NCI-H2081 (cell line): ENCODE results near the gene KLK4.
"Not testable (repeated sequence)": the region's sequence is repeated elsewhere in the genome, so short reads cannot be mapped to it uniquely, and the experiment has no call there.

Source experiments
- DNase-seq, 2 experiments: peaks; one replicate each; lab custom pipeline; 2025; lab: John Stamatoyannopoulos, UW

KLK4 gene

GRCh38 chr19:50912727-50913716 is 1.8 kb upstream of the KLK4 start:
- no peak for DNase-seq

DNA sequence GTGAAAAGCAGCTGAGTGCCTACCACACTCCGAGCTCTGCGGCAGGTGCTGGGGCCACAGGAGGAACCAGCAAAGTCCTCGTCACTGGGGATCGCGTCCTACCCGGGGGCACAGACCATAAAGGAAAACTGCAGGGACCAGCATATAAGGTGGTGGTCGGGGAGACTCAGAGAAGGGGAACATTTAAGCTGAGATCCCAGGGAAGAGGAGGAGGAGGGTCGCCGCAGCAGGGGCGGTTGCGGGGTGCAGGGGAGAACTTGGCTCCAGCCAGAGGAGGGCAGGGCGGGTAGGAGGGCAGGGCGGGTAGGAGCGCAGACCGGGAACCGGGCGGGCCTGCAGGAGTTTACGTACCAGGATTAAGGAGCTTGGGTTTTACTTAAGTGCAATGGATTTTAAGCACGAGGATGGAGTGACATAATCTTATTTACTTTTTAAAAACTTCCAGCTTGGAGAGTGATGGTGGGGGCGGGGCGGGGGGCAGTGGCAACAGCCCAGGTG is 956 bp upstream of the KLK4 start:
- DNase-seq = no peak

DNA sequence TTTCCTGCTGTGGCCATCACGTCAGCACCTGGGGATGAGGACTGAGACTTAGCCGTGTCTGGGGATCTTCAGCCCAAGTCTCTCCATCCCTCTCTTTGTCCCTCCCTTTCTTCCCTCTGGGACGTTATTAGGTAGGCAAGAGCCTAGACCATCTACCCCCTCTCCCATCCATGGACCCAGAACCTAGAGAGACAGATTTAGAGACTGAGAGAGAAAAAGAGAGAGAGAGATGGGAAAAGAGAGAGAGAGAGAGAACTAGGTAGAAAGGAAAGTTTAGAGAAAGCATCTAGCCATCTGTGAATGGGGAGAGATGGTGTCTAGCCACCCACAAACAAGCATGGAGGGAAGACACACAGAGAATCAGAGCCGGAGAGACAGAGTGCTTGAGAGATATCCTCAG is 473 bp downstream of the KLK4 start:
- DNase-seq = no peak

- peak; percentile 55 to 57 for DNase-seq
These were observed 1.7 kb downstream of the KLK4 start for GRCh38 chr19:50909240-50910070.

DNA sequence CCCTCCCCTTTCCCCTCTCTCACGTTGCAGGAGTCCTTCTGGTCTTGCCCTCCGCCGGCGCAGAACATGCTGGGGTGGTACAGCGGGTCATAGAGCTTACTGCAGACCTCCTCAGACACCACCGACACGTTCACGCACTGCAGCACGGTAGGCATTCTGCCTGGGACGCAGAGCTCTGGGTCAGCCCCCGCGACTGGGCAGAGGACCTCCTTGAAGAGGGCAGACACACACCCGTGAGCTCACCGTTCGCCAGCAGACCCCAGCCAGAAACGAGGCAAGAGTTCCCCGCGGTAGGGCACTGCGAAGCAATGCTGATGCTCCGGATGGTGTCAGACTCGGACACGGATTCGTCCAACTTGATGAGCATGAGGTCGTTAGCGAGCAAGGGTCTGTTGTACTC is 2.9 kb downstream of the KLK4 start:
- no peak for DNase-seq

DNA sequence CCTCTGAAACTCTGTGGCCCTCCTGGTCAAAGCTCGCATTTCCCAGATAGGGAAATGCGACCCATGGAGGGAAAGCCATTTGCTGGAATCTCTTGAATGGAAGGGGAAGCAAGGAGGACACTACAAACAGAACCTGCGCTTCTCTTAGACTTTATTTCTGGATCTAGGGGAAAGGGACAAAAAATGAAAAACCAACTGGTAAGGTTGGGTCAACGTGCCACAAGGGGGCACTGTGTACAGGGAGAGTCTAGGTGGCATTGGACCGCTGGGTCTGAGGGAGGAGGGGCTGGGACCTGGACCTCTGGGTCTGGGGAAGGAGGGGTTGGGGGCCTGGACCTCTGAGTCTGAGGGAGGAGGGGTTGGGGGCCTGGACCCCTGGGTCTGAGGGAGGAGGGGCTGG is 5.0 kb downstream of the KLK4 start:
- DNase-seq = peak in 1 of 2 experiments; percentile 14

DNA sequence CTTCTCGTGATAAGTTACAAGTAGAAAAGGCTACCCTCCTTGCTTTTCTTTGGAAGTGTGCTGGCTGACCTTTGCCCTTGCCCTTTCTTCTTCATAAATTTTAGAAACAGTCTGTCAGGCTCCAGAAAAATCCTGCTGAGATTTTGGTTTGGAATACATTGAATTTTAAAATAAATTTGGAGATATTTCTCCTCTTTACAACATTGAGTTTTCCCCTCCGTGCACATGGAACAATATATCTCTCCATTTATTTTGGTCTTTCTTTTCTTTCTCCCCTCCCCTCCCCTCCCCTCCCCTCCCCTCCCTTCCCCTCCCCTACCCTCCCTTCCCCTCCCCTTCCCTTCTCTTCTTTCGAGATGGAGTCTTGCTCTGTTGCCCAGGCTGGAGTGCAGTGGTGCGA is 8.6 kb downstream of the KLK4 start:
- DNase-seq = no peak

GRCh38 chr19:50899569-50899968 is 11.6 kb downstream of the KLK4 start:
- DNase-seq = no peak

DNA sequence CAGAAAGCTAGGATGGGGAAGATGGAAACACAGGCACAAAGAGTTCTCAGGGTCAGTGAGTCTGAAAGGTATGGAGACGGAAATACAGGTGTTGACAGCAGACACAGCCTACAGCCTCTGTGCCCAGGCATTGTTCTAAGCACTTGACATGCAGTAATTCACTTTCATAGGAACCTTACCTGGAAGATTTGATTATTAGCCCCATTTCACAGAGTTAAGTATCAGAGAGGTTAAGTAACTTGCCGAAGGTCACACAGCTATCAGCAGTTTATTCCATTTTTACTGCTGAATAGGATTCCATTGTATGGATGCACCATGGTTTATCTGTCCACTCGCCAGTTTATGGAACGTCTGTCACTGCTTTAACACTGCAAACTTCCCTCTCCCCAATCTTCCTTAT is 13.2 kb downstream of the KLK4 start:
- DNase-seq = no peak

DNA sequence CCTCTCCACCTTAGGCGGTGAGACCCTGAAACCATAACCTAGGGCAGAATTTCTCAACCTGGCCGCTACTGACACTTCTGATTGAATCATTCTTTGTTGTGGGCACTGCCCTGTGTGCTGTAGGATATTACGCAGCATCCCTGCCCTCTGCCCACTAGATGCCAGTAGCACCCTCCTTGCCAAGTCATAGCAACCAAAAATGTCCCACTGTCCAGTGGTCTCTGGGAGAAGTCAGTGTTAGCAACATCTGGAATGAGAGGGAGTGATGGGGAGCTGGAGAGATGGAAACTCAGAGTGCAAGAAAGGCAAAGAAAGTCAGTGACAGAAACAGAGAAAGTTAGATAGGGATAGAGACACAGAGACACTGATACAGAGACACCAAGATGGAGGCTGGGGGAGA is 13.6 kb downstream of the KLK4 start:
- DNase-seq = no peak

- no peak for DNase-seq
These were observed 14.0 kb downstream of the KLK4 start for GRCh38 chr19:50897191-50897607.

DNA sequence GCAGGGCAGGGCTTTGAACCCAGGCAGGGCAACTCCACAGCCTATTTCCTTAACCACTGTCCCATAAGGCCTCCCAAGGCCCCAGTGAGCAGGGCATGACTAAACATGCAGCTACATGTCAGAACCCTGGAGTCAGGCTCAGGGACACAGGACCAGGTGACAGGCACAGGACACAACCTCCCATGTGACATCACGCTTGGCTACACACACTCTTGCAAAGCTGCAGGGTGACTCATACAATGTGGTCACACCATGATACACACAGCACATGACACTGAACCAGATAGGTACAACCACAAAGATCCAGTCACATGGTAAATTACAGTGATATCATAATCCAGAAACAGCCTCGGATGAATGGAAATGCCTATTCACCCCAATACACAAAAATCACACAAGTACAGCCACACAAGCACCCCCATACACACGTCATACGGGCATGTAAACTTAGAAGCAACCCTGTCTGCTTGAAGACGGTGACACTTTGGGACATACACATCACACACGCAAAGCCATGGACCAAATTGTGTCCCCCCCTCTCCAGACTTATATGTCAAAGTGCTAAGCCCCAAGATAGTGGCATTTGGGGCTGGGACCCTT is 14.5 kb downstream of the KLK4 start:
- DNase-seq = peak in 1 of 2 experiments; percentile 23

DNA sequence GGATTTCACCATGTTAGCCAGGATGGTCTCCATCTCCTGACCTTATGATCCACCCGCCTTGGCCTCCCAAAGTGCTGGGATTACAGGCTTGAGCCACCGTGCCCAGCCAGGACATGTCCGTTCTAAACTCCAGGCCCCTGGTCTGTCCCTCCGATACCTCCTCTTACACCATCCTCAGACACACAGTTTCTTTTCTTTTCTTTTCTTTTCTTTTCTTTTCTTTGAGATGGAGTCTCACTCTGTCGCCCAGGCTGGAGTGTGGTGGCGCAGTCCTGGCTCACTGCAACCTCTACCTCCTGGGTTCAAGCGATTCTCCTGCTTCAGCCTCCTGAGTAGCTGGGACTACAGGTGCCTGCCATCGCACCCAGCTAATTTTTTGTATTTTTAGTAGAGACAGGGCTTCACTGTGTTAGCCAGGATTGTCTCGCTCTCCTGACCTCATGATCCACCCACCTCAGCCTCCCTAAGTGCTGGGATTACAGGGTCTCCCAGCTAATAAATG is 15.1 kb downstream of the KLK4 start:
- DNase-seq = not testable (repeated sequence)

DNA sequence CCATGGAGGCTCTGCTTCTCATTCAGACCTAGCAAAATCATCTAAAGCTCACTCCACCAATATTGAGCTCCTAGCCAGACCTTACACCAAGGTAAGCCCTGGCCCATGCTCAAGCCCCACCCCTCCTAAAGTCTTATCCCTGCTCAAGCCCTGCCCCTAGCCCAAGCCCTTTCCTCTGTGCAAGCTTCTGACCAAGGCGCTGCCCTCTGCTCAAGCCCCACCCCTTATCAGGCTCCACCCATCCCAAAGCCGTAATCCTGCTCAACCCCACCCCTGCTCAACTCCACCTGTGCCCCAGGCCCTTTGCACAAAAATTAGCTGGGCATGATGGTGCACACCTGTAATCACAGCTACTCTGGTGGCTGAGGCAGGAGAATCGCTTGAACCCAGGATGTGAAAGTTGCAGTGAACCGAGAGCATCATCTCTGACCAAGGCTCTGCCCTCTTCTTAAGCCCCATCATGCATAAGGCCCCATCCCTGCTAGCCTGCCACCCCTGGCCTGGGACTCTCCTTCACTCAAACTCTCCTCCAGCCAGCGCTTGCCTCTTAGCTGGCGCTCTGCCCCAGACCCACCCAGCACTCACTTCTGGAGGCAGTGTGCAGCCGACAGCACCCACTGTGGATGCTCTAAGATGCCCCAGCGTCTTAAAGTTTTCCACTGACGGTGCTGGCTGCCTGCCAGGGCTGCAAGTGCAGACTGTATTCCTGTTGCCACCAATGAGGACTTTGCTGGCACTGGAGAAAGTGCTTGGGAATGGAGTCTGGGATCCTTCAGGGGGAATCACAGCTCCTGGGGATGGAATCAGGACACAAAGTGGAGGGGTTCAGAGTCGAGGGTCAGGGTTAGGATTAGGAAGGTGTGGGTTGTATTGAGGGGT is 16.5 kb downstream of the KLK4 start:
- no peak for DNase-seq

GRCh38 chr19:50893047-50893736 is 18.0 kb downstream of the KLK4 start:
- DNase-seq = no peak

- DNase-seq = no peak
These were observed 20.0 kb downstream of the KLK4 start for GRCh38 chr19:50891253-50891625.

DNA sequence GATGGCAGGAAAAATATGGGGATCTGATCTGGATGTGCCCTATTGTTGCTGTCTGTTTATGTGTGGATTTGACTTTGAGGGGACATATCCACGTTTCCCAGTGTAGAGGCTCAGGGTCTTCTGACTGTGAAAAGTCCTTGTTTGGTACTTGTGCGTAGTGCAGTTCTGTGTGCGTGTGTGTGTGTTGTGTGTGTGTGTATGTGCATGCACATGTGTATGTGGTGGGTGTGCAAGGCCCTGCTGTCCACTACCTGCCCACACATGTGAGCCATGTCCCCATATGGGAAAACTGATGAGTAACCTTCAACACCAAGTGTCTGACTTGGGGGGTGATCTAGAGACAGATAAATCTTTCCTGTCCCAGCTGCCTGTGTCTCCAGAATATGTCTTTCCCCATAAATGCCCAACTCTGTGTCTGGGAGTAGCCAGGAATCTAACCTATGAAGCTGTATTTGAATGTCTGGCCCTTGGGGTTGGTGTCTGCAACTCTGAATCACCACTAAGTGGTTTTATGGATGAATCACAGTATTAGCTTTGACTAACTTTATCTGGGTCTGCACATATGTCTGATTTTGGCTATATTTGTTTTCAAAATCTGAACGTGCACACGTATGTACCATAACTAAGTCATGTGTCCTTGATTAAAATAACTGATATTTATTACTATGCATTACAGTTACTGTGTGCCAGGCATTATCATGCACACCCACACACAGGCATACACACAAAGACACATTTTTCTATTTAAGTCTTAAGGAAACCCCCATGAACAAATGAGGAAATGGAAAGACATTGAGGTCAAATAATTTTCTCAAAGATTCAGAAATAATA is 20.6 kb downstream of the KLK4 start:
- DNase-seq = no peak

DNA sequence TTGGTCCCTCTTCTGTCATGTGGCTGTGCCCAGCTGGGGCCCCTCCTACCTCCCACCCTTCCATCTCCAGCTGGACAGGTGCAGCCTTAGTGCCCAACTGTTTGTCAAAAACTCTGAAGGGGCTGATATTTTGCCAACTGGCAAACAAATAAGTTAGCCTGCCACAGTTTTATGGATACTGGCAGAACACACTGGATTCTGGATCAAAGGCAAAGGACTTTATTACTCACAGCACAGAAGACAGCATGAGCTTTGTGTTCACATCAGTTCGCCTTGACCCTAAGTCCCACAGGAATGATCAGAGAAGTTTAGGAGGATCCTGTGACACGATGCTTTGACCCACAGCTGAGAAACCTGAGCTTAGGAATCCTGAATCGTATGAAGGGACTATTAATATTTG is 21.6 kb downstream of the KLK4 start:
- peak in 1 of 2 experiments; percentile 4 for DNase-seq

GRCh38 chr19:50882188-50882587 is 29.0 kb downstream of the KLK4 start:
- DNase-seq = no peak

DNA sequence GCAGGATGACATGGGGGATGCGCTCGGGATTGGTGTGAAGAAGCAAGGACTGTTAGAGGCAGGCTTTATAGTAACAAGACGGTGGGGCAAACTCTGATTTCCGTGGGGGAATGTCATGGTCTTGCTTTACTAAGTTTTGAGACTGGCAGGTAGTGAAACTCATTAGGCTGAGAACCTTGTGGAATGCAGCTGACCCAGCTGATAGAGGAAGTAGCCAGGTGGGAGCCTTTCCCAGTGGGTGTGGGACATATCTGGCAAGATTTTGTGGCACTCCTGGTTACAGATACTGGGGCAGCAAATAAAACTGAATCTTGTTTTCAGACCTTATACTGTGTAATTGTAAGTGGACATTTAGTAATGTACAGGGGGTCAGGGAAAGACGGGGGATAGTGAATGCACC is 31.0 kb downstream of the KLK4 start:
- no peak for DNase-seq
